ENCODE data around the gene SLC12A2. TPM values are rescaled to one million over a fixed set of nuclear protein-coding genes. Genes with fewer than 3 reads are reported as not detected.

Gene SLC12A2
- 31.8 and 45.2 TPM in 2 replicates for total RNA-seq

DNA sequence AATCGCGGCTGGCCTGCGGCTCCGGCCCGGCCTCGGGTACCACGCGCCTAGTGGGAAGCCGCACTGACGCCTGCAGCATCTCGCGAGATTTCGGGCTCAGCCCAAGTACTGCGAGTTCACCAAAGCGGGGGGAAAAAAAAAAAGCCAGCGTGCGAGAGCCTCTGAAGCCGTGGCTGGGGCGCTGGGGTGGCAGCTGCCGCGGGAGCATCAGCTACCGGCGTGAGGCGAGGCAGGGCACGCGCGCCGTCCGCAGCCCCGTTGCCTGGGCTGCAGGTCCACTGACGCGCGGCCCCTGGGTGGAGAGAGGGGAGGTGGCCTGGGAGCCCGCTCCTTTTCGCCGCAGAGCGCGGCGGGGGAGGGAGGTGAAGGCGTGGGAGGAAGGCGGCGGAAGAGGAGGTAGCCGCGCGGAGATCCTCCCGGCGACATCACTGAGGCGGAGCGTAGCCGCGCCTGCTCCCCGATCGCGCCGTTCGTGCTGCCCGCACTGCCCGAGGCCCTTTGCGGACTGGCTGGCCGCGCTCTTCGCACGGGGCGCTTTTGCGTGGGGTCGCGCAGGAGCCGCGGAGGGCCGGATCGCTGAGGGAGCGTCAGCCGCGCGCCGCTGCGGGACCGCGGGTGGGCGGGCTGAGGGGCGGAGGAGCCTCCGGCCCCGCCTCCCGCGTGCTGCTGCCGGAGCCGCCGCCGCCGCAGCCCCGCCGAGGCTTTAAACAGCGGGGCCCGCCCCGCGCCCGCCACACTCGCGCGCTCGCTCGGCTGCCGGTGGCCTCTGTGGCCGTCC, at the start of gene SLC12A2:
TSS of gene SLC12A2 (plus strand) at position 734 of the 778 bp plus-strand sequence. CDS start 189 bp downstream, outside the sequence.

